Heart left ventricle (tissue), 16 donors: Measurements from ENCODE around the gene FAM43B. TPM values are rescaled to one million over a fixed set of nuclear protein-coding genes. Genes with fewer than 3 reads are reported as not detected.

Source experiments
- ATAC-seq, 4 donors: fragments of 200-7000 bp; cut with Tn5 transposase; one replicate each; pipeline ENCODE4 v1.9.1; 2020 to 2022; ENCODE audit warnings: moderate library complexity in 4 of 4, mild to moderate bottlenecking in 3 of 4, moderate number of reproducible peaks in 1 of 4
- DNase-seq, 5 donors: peaks; one replicate each; pipeline ENCODE4 v3.0.0-alpha.2; 2020
- H3K27ac ChIP-seq, 12 donors: fragments of 200-600 bp; sonication (generic) in 4 of 12; one replicate each; pipeline versions ENCODE4 v1.5.0 to v1.8.0; 2016 to 2022; ENCODE audit warnings: mild to moderate bottlenecking in 2 of 12
- H3K27me3 ChIP-seq, 9 donors: fragments of 200-600 bp; sonication (generic) in 2 of 9; one replicate each; pipeline versions ENCODE4 v1.5.1 to v1.8.0; 2016 to 2022; ENCODE audit warnings: mild to moderate bottlenecking in 3 of 9
- H3K36me3 ChIP-seq, 9 donors: fragments of 200-600 bp; sonication (generic) in 2 of 9; one replicate each; pipeline versions ENCODE4 v1.5.0 to v1.8.0; 2018 to 2022; ENCODE audit warnings: mild to moderate bottlenecking in 2 of 9
- H3K4me1 ChIP-seq, 12 donors: fragments of 200-600 bp; sonication (generic) in 4 of 12; one replicate each; pipeline versions ENCODE4 v1.5.0 to v1.8.0; 2016 to 2022; ENCODE audit warnings: mild to moderate bottlenecking in 3 of 12
- H3K4me3 ChIP-seq, 12 donors: fragments of 200-600 bp; sonication (generic) in 4 of 12; one replicate each; pipeline versions ENCODE4 v1.5.0 to v1.8.0; 2017 to 2022; ENCODE audit warnings: mild to moderate bottlenecking in 9 of 12, moderate library complexity in 4 of 12
- H3K9me3 ChIP-seq, 12 donors: fragments of 200-600 bp; sonication (generic) in 4 of 12; one replicate each; pipeline versions ENCODE4 v1.5.0 to v1.8.0; 2016 to 2022; ENCODE audit warnings: mild to moderate bottlenecking in 1 of 12
- CTCF ChIP-seq, 12 donors: fragments of 200-600 bp; sonication (generic) in 4 of 12; IDR thresholded peaks; one replicate each; pipeline versions ENCODE4 v1.5.0 to v1.8.0; 2018 to 2022; ENCODE audit warnings: antibody characterized with exemption in 12 of 12, mild to moderate bottlenecking in 5 of 12
- POLR2A ChIP-seq, 2 donors: fragments of 450-650 bp; IDR thresholded peaks; one replicate each; pipeline ENCODE4 v1.6.1; 2017; ENCODE audit warnings: antibody characterized with exemption in 2 of 2, mild to moderate bottlenecking in 2 of 2, moderate library complexity in 2 of 2
- WGBS, 4 donors: extraction: QIAGEN DNeasy Blood & Tissue Kit in 2 of 4; methylation state at CpG; one replicate each; pipeline versions ENCODE4 v1.1.5 to v1.1.7; 2013 to 2018; 5-methylcytosine and 5-hydroxymethylcytosine counted together
- intact Hi-C, 10 donors: fragments of 100-400 bp; cut with DNase I; formaldehyde crosslinking; loops; one replicate each; pipeline versions ENCODE4 v1.11.1 to v1.14.2; 2022
- polyA plus RNA-seq, 2 donors: library from polyadenylated mRNA; stranded (reverse); fragments of 200-250 nt; gene quantifications; one replicate each; pipeline ENCODE4 v1.2.3, GENCODE V29; 2013
- total RNA-seq, 9 donors: library from RNA; depleted of rRNA in 2 of 9; stranded (reverse); fragments of >200 nt in 2 of 9; fragmentation: NEBNext Ultra II Directional in 3 of 9; extraction: Animal tissue kit (Norgen Biotek cat#: 25700) in 3 of 9; gene quantifications; one replicate each; pipeline versions ENCODE4 v1.1.0 to v1.2.4, GENCODE V29; 2016 to 2023
- donor health status: ischemic (EF 13 %, LVEDD 7.1; RV severe dilation, severe dysfunction).
- donor health status: healthy with polysubstance abuse.
- donor health status: DM: no; HTN: yes; CAD: no.
- donor health status: DM: no; HTN: no; CAD: no.
- donor health status: ischemic (EF 25% LVEDD 6.9; RV normal size, moderate dysfunction).
- donor health status: ischemic (EF 25% LVEDD 5.7; RV mildly dilated, moderate dysfunction).
- donor health status: healthy.
- donor health status: DM: yes; HTN: yes; CAD: no.
- donor health status: ischemic (EF 35%, LVEDD 5.7; RV mildly dilated, moderate dysfunction).
- donor health status: nonischemic (EF 11% LVEDD 7.7; RV severe dilation, severe dysfunction).
- donor health status: DM: yes; HTN: yes; CAD: no.
- donor health status: PGD.
- donor health status: ischemic (EF 29% LVEDD 5.4; RV normal size, mild dysfunction).
- donor health status: nonischemic (EF 23%, LVEDD 6.1; RV moderate dilation, normal function).

The FAM43B gene
- total and polyA plus RNA-seq, 11 donors, result 1.2 to 5.2 (median 2.2) TPM

GRCh38 chr1:20565234-20565633 is 12.9 kb downstream of the FAM43B start:
- intact Hi-C loops, result loop anchor here in 1 of 10 donors (5.0 kb wide), 1 partner anchor 33 kb away; no protein-coding TSS in a partner anchor
- Histone ChIP-seq H3K4me3 (no peak overlapping the region), H3K27me3 (peaks cover 0 to 10% (median 0%) of the 10 kb centered on the region in 9 donors), H3K27ac (no peak overlapping the region), H3K36me3 (no peaks in the 10 kb centered on the region), H3K9me3 (no peaks in the 10 kb centered on the region), H3K4me1 (no peaks in the 10 kb centered on the region)
- 52 to 64% (median 58%) methylated on average over 4 of the region's 4 CpGs for WGBS, 4 donors
- ATAC-seq (no peak), DNase-seq (no peak)
- TF ChIP-seq POLR2A (IDR thresholded peaks at IDR 0.05) (no peak), CTCF (IDR thresholded peaks at IDR 0.05) (no peak)

- Histone ChIP-seq H3K4me1 (no peaks in the 10 kb centered on the region), H3K27me3 (peaks cover 0 to 10% (median 0%) of the 10 kb centered on the region in 9 donors), H3K36me3 (no peaks in the 10 kb centered on the region), H3K27ac (no peak overlapping the region), H3K9me3 (peaks cover 0 to 14% (median 0%) of the 10 kb centered on the region in 12 donors), H3K4me3 (no peak overlapping the region)
- intact Hi-C loops, result loop anchor here in 2 of 10 donors (5.0 to 10.0 kb wide), 2 partner anchors 37 to 45 kb away; no protein-coding TSS in a partner anchor
- TF ChIP-seq CTCF (IDR thresholded peaks at IDR 0.05) (no peak), POLR2A (IDR thresholded peaks at IDR 0.05) (no peak)
- ATAC-seq (no peak), DNase-seq (no peak)
- WGBS, 4 donors, result 81 to 93% (median 89%) methylated on average over 4 of the region's 4 CpGs
Observed at GRCh38 chr1:20569523-20570098, 17.2 kb downstream of the FAM43B start.

GRCh38 chr1:20571427-20571826 is 19.1 kb downstream of the FAM43B start:
- Histone ChIP-seq H3K27me3 (peaks cover 0 to 10% (median 0%) of the 10 kb centered on the region in 9 donors), H3K27ac (no peak overlapping the region), H3K4me3 (no peak overlapping the region), H3K4me1 (peaks cover 0 to 4% (median 0%) of the 10 kb centered on the region in 12 donors), H3K36me3 (no peaks in the 10 kb centered on the region), H3K9me3 (peaks cover 0 to 14% (median 0%) of the 10 kb centered on the region in 12 donors)
- DNase-seq, result no peak
- WGBS, 4 donors, result 81 to 88% (median 83%) methylated on average over 5 of the region's 5 CpGs
- ATAC-seq, result no peak
- TF ChIP-seq CTCF (IDR thresholded peaks at IDR 0.05) (no peak), POLR2A (IDR thresholded peaks at IDR 0.05) (no peak)
- intact Hi-C loops, result loop anchor here in 1 of 10 donors (10.0 kb wide), 1 partner anchor 47 kb away; no protein-coding TSS in a partner anchor

GRCh38 chr1:20573987-20574386 is 21.6 kb downstream of the FAM43B start:
- no peak for ATAC-seq
- no peak for DNase-seq
- H3K27ac ChIP-seq, result no peak overlapping the region
- H3K9me3 ChIP-seq, result peaks cover 0 to 14% (median 0%) of the 10 kb centered on the region in 12 donors
- peaks cover 0 to 10% (median 0%) of the 10 kb centered on the region in 9 donors for H3K27me3 ChIP-seq
- H3K36me3 ChIP-seq, result no peaks in the 10 kb centered on the region
- WGBS, 4 donors, result 77 to 92% (median 86%) methylated on average over 1 of the region's 1 CpG
- intact Hi-C loops, result loop anchor here in 4 of 10 donors (2.0 to 10.0 kb wide), 5 partner anchors 49 to 67 kb away; partner anchors contain the start of gene PINK1 (in 2 of the 4)
- no peak overlapping the region for H3K4me3 ChIP-seq
- peaks cover 0 to 4% (median 0%) of the 10 kb centered on the region in 12 donors for H3K4me1 ChIP-seq
- no peak for TF ChIP-seq CTCF (IDR thresholded peaks at IDR 0.05)
- no peak for TF ChIP-seq POLR2A (IDR thresholded peaks at IDR 0.05)
